Prostate gland (tissue), 2 donors: Measurements from ENCODE around the gene AHSP.

Source experiments
- CTCF ChIP-seq, 4 experiments: fragments of 200-600 bp in 2 of 4; fragments of 450-650 bp in 2 of 4; sonication (generic) in 2 of 4; IDR thresholded peaks; 1 replicate in 3 of 4; 2 replicates in 1 of 4; pipeline ENCODE4 v1.5.1; 2016 to 2019; ENCODE audit warnings: antibody characterized with exemption in 4 of 4, mild to moderate bottlenecking in 2 of 4, moderate library complexity in 2 of 4
- POLR2A ChIP-seq: fragments of 450-650 bp; IDR thresholded peaks from one replicate; pipeline ENCODE4 v1.6.1; 2016; ENCODE audit warnings: antibody characterized with exemption, mild to moderate bottlenecking
- POLR2AphosphoS5 ChIP-seq: sonication (generic); formaldehyde crosslinking; IDR thresholded peaks from one replicate; pipeline ENCODE4 v1.6.1; 2017; ENCODE audit warnings: antibody characterized with exemption

- TF ChIP-seq CTCF (IDR thresholded peaks at IDR 0.05): no peak
- TF ChIP-seq POLR2AphosphoS5: no peak
- no peak for TF ChIP-seq POLR2A
Observed at GRCh38 chr16:31577411-31577810, 49.7 kb downstream of the AHSP start.
